Upper lobe of left lung (tissue), 4 donors: ENCODE results near the gene B3GNT8.

ENCODE experiments used
- CTCF ChIP-seq, 6 experiments: fragments of 450-650 bp in 4 of 6; fragments of 200-600 bp in 2 of 6; sonication (generic) in 2 of 6; IDR thresholded peaks; one replicate each; pipeline ENCODE4 v1.5.1; 2016 to 2019; ENCODE audit warnings: antibody characterized with exemption in 6 of 6
- EP300 ChIP-seq, 4 donors: sonication (generic); formaldehyde crosslinking; IDR thresholded peaks; one replicate each; pipeline ENCODE4 v1.5.1; 2017; ENCODE audit warnings: antibody characterized with exemption in 4 of 4, control low read depth in 2 of 4
- POLR2A ChIP-seq, 4 donors: fragments of 450-650 bp; IDR thresholded peaks; one replicate each; pipeline ENCODE4 v1.5.1; 2016 to 2017; ENCODE audit warnings: antibody characterized with exemption in 4 of 4, mild to moderate bottlenecking in 2 of 4

- TF ChIP-seq CTCF (IDR thresholded peaks at IDR 0.05) (no peak), EP300 (IDR thresholded peaks at IDR 0.05) (no peak), POLR2A (IDR thresholded peaks at IDR 0.05) (no peak)
These were observed 15.8 kb downstream of the B3GNT8 start for GRCh38 chr19:41411100-41411967.
